Stimulated activated CD4-positive, alpha-beta T cell treated with anti-CD3 and anti-CD28 coated beads, Interleukin-1b, Interleukin-23, amount 100 ng/mL, for 4 hours (primary cell): ENCODE measurements around the gene KLF4.

ENCODE experiments used
- DNase-seq, 2 donors: peaks; one replicate each; pipeline ENCODE4 v3.0.0-alpha.2; 2020; ENCODE audit warnings: low read depth in 2 of 2

Gene KLF4

GRCh38 chr9:107488375-107489143 lies 1.0 kb downstream of the KLF4 start:
- DNase-seq, result peak in 1 of 2 donors; percentile 10

- DNase-seq, result no peak
Observed at GRCh38 chr9:107487521-107488374, 1.8 kb downstream of the KLF4 start.

- DNase-seq, result no peak
Observed at GRCh38 chr9:107486674-107487520, 2.7 kb downstream of the KLF4 start.

GRCh38 chr9:107485458-107486043 lies 4.0 kb downstream of the KLF4 start:
- DNase-seq, result no peak

- no peak for DNase-seq
Observed at GRCh38 chr9:107484117-107484723, 5.3 kb downstream of the KLF4 start.

GRCh38 chr9:107483666-107484065 lies 5.9 kb downstream of the KLF4 start:
- no peak for DNase-seq

- DNase-seq, result no peak
Observed at GRCh38 chr9:107481035-107481434, 8.5 kb downstream of the KLF4 start.

- DNase-seq, result no peak
Observed at GRCh38 chr9:107480386-107480789, 9.2 kb downstream of the KLF4 start.

- DNase-seq, result no peak
Observed at GRCh38 chr9:107478805-107479204, 10.8 kb downstream of the KLF4 start.

- DNase-seq, result no peak
Observed at GRCh38 chr9:107474124-107474523, 15.4 kb downstream of the KLF4 start.

- no peak for DNase-seq
Observed at GRCh38 chr9:107472581-107473340, 16.8 kb downstream of the KLF4 start.

GRCh38 chr9:107471552-107471951 lies 18.0 kb downstream of the KLF4 start:
- no peak for DNase-seq

GRCh38 chr9:107467416-107467815 lies 22.2 kb downstream of the KLF4 start:
- no peak for DNase-seq

GRCh38 chr9:107466826-107467225 lies 22.7 kb downstream of the KLF4 start:
- DNase-seq, result no peak

GRCh38 chr9:107465467-107466451 lies 23.8 kb downstream of the KLF4 start:
- peak in 1 of 2 donors; percentile 11 for DNase-seq

- no peak for DNase-seq
Observed at GRCh38 chr9:107464516-107464915, 25.1 kb downstream of the KLF4 start.

- DNase-seq, result no peak
Observed at GRCh38 chr9:107462691-107463090, 26.9 kb downstream of the KLF4 start.

- DNase-seq, result no peak
Observed at GRCh38 chr9:107460153-107461023, 29.2 kb downstream of the KLF4 start.
